GM23338 (cell line): ENCODE measurements around the gene ENTPD3. TPM values are rescaled to one million over a fixed set of nuclear protein-coding genes. Genes with fewer than 3 reads are reported as not detected.

Experiments
- ATAC-seq: fragments of 200-7000 bp; cut with Tn5 transposase; 3 replicates; pipeline ENCODE4 v1.9.1; 2020
- DNase-seq: peaks from one replicate; pipeline ENCODE4 v3.0.0-alpha.2; 2015; ENCODE audit warnings: low spot score
- H2AFZ ChIP-seq: fragments of 200-600 bp; sonication (generic); 2 replicates; pipeline ENCODE4 v1.8.0; 2016; ENCODE audit warnings: antibody characterized with exemption, mild to moderate bottlenecking, moderate library complexity
- H3F3A ChIP-seq: fragments of 200-600 bp; sonication (generic); replicated peaks from 2 replicates; pipeline ENCODE4 v1.8.0; 2017; ENCODE audit warnings: antibody characterized with exemption, mixed run types, low read depth
- H3K27ac ChIP-seq: fragments of 200-600 bp; sonication (generic); 2 replicates; pipeline ENCODE4 v1.6.1; 2016; ENCODE audit warnings: low read depth
- H3K27me3 ChIP-seq: fragments of 200-600 bp; sonication (generic); 2 replicates; pipeline ENCODE4 v1.8.0; 2016; ENCODE audit warnings: mild to moderate bottlenecking, mixed run types, moderate library complexity; ENCODE audit not compliant: insufficient read depth
- H3K36me3 ChIP-seq: fragments of 200-600 bp; sonication (generic); 2 replicates; pipeline ENCODE4 v1.8.0; 2016; ENCODE audit warnings: mild to moderate bottlenecking; ENCODE audit not compliant: insufficient read depth
- H3K4me1 ChIP-seq: fragments of 200-600 bp; sonication (generic); 2 replicates; pipeline ENCODE4 v1.8.0; 2016; ENCODE audit warnings: mild to moderate bottlenecking, moderate library complexity; ENCODE audit not compliant: insufficient read depth
- H3K4me2 ChIP-seq: fragments of 200-600 bp; sonication (generic); 2 replicates; pipeline ENCODE4 v1.7.1; 2017; ENCODE audit warnings: mixed run types
- H3K4me3 ChIP-seq: fragments of 200-600 bp; sonication (generic); 2 replicates; pipeline ENCODE4 v1.6.1; 2016; ENCODE audit warnings: mixed run types
- H3K79me2 ChIP-seq: fragments of 200-600 bp; sonication (generic); replicated peaks from 2 replicates; pipeline ENCODE4 v1.8.0; 2017; ENCODE audit warnings: mild to moderate bottlenecking; ENCODE audit not compliant: insufficient read depth
- H3K9me2 ChIP-seq: fragments of 200-600 bp; sonication (generic); 2 replicates; pipeline ENCODE4 v1.8.0; 2017; ENCODE audit not compliant: insufficient read depth
- H4K20me1 ChIP-seq: fragments of 200-600 bp; sonication (generic); replicated peaks from 2 replicates; pipeline ENCODE4 v1.8.0; 2017; ENCODE audit warnings: mild to moderate bottlenecking; ENCODE audit not compliant: insufficient read depth
- H3K27ac Mint-ChIP-seq: 2 replicates; pipeline ENCODE4 v1.8.0; 2020; ENCODE audit warnings: inconsistent platforms, mild to moderate bottlenecking, moderate library complexity, mixed read lengths
- H3K27me3 Mint-ChIP-seq: 3 replicates; pipeline ENCODE4 v1.8.0; 2022; ENCODE audit warnings: low read depth, mild to moderate bottlenecking, moderate library complexity, mixed read lengths, inconsistent platforms; ENCODE audit not compliant: insufficient read depth, poor library complexity
- H3K36me3 Mint-ChIP-seq: 3 replicates; pipeline ENCODE4 v1.8.0; 2021; ENCODE audit warnings: low read depth, mild to moderate bottlenecking, inconsistent platforms, moderate library complexity, mixed read lengths
- H3K4me1 Mint-ChIP-seq: 3 replicates; pipeline ENCODE4 v1.8.0; 2020; ENCODE audit warnings: mild to moderate bottlenecking, inconsistent platforms, mixed read lengths
- H3K4me3 Mint-ChIP-seq: 3 replicates; pipeline ENCODE4 v1.8.0; 2021; ENCODE audit warnings: moderate library complexity, mild to moderate bottlenecking, inconsistent platforms, mixed read lengths
- H3K9me3 Mint-ChIP-seq: 3 replicates; pipeline ENCODE4 v1.8.0; 2020; ENCODE audit warnings: moderate library complexity, mild to moderate bottlenecking, inconsistent platforms, mixed read lengths
- EZH2 ChIP-seq: fragments of 200-600 bp; sonication (generic); IDR thresholded peaks from one replicate; pipeline ENCODE4 v1.8.0; 2017; ENCODE audit warnings: antibody characterized with exemption, mild to moderate bottlenecking, low read depth; ENCODE audit not compliant: unreplicated experiment
- EZH2phosphoT487 ChIP-seq: fragments of 200-600 bp; sonication (generic); IDR thresholded peaks from one replicate; pipeline ENCODE4 v1.8.1; 2018; ENCODE audit warnings: antibody characterized with exemption; ENCODE audit not compliant: unreplicated experiment
- JUNB ChIP-seq: IDR thresholded peaks from one replicate; pipeline ENCODE4 v1.6.1; 2016; ENCODE audit warnings: antibody characterized with exemption; ENCODE audit not compliant: unreplicated experiment
- polyA plus RNA-seq: library from polyadenylated mRNA; unstranded; fragments of >200 nt; fragmentation: Nextera tagmentation; extraction: Ambion mirVana; gene quantifications from 2 replicates; pipeline ENCODE4 v1.2.1, GENCODE V29; 2016
- total RNA-seq: library from RNA; depleted of rRNA; stranded (reverse); fragments of >200 nt; shearing (Covaris generic); gene quantifications from 2 replicates; pipeline ENCODE4 v1.2.3, GENCODE V29; 2014
- TF ChIP-seq, protein P1 (sequence below), 2 experiments: fragments of 200-600 bp in 1 of 2; sonication (generic) in 1 of 2; conservative IDR thresholded peaks; 2 replicates each; pipeline versions ENCODE4 v1.5.1 to v1.6.1; 2016 to 2017; ENCODE audit warnings: antibody characterized with exemption in 2 of 2, low read depth in 2 of 2, mild to moderate bottlenecking in 2 of 2, moderate library complexity in 1 of 2
- TF ChIP-seq, protein P2 (sequence below): IDR thresholded peaks from one replicate; pipeline ENCODE4 v1.6.1; 2018; ENCODE audit warnings: antibody characterized with exemption; ENCODE audit not compliant: unreplicated experiment

The ENTPD3 gene
- total and polyA plus RNA-seq, 2 experiments from 2014 or later, result 0.32 to 0.63 TPM

DNA sequence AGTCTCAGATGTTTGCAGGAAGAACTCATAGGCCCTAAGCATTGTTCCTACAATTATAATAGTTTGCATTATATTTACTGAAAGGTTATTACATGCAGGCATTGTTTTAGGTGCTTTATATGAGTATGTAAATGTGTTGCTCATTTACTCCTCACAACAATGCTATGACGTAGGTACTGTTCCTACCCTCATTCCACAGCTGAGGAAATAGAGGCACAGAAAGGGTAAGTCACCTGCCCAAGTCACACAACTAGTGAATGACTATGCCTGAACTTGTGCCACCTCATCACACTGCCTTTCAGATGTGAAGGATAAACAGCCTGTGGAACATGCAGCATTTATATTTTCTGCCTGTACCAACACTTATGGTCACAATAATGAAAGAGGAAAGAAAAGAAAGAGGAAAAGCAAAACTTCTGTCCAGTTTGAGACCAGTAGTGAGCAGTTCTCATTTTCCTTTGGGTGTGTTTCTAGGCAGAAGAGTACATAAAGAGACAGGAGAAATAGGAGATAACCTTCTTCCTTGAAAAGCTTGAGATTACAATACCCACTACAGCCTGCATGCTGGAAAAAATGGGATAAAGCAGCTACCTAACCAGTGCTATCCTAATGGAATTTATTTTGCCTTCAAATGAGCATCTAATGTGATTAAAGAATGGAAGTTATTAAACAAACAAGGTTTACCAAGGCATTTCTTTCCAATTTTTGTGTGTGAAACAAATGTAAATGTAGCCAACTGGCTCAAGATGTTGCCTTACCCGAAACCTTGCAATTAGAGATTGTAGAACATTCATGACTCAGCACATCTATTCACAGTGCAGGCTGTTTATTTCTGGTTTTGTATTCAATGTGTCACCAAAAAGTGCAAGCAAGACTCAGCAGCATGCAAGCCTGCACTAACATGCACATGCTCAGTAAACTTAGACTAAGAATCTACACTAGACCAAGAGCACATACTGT lies 20.5 kb upstream of the ENTPD3 start:
- peaks cover 12% of the 10 kb centered on the region; the same call in 1 of the 2 replicates for H3K4me1 ChIP-seq
- Mint-ChIP-seq H3K27me3 (no peaks in the 10 kb centered on the region), H3K36me3 (no peaks in the 10 kb centered on the region), H3K9me3 (no peaks in the 10 kb centered on the region), H3K27ac (peak overlapping the region; percentile 43; the same call in 1 of the 2 replicates), H3K4me1 (peaks cover 5% of the 10 kb centered on the region; the same call in 2 of the 3 replicates), H3K4me3 (no peak overlapping the region)
- no peaks in the 10 kb centered on the region for H4K20me1 ChIP-seq
- H3K4me2 ChIP-seq, result no peak overlapping the region
- no peaks in the 10 kb centered on the region for H3F3A ChIP-seq
- H3K27me3 ChIP-seq, result no peaks in the 10 kb centered on the region
- no peak overlapping the region for H3K4me3 ChIP-seq
- no peaks in the 10 kb centered on the region; the same call in 1 of the 2 replicates for H3K9me2 ChIP-seq
- TF ChIP-seq, protein P1, sequence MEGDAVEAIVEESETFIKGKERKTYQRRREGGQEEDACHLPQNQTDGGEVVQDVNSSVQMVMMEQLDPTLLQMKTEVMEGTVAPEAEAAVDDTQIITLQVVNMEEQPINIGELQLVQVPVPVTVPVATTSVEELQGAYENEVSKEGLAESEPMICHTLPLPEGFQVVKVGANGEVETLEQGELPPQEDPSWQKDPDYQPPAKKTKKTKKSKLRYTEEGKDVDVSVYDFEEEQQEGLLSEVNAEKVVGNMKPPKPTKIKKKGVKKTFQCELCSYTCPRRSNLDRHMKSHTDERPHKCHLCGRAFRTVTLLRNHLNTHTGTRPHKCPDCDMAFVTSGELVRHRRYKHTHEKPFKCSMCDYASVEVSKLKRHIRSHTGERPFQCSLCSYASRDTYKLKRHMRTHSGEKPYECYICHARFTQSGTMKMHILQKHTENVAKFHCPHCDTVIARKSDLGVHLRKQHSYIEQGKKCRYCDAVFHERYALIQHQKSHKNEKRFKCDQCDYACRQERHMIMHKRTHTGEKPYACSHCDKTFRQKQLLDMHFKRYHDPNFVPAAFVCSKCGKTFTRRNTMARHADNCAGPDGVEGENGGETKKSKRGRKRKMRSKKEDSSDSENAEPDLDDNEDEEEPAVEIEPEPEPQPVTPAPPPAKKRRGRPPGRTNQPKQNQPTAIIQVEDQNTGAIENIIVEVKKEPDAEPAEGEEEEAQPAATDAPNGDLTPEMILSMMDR (conservative IDR thresholded peaks at IDR 0.05; ENCODE audit: low read depth in 2 of 2), result no peak
- TF ChIP-seq, protein P2, sequence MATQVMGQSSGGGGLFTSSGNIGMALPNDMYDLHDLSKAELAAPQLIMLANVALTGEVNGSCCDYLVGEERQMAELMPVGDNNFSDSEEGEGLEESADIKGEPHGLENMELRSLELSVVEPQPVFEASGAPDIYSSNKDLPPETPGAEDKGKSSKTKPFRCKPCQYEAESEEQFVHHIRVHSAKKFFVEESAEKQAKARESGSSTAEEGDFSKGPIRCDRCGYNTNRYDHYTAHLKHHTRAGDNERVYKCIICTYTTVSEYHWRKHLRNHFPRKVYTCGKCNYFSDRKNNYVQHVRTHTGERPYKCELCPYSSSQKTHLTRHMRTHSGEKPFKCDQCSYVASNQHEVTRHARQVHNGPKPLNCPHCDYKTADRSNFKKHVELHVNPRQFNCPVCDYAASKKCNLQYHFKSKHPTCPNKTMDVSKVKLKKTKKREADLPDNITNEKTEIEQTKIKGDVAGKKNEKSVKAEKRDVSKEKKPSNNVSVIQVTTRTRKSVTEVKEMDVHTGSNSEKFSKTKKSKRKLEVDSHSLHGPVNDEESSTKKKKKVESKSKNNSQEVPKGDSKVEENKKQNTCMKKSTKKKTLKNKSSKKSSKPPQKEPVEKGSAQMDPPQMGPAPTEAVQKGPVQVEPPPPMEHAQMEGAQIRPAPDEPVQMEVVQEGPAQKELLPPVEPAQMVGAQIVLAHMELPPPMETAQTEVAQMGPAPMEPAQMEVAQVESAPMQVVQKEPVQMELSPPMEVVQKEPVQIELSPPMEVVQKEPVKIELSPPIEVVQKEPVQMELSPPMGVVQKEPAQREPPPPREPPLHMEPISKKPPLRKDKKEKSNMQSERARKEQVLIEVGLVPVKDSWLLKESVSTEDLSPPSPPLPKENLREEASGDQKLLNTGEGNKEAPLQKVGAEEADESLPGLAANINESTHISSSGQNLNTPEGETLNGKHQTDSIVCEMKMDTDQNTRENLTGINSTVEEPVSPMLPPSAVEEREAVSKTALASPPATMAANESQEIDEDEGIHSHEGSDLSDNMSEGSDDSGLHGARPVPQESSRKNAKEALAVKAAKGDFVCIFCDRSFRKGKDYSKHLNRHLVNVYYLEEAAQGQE, result no peak
- H3K27ac ChIP-seq, result no peak overlapping the region
- ATAC-seq (no peak), DNase-seq (no peak)
- 0 out of 2 replicates have a peak overlapping the region, but pooled peaks have one; percentile 6 for H2AFZ ChIP-seq
- no peaks in the 10 kb centered on the region for H3K36me3 ChIP-seq
- no peaks in the 10 kb centered on the region for H3K79me2 ChIP-seq

DNA sequence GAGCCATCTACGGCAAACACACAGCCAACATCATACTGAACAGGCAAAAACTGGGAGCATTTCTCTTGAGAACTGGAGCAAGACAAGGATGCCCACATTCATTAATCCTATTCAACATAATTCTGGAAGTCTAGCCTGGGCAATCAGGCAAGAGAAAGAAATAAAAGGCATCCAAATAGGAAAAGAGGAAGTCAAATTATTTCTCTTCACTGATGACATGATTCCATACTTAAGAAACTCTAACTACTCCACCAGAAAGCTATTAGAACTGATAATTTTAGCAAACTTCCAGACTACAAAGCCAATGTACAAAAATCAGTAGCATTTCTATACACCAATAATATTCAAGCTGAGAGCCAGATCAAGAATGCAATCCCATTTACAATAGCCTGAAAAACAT lies 17.3 kb upstream of the ENTPD3 start:
- Histone ChIP-seq H3K4me2 (no peak overlapping the region), H4K20me1 (no peaks in the 10 kb centered on the region), H3K27ac (no peak overlapping the region), H3K36me3 (no peaks in the 10 kb centered on the region), H3K79me2 (no peaks in the 10 kb centered on the region), H3K27me3 (no peaks in the 10 kb centered on the region), H3K4me1 (peaks cover 12% of the 10 kb centered on the region; the same call in 1 of the 2 replicates), H2AFZ (no peak overlapping the region), H3K4me3 (no peak overlapping the region), H3F3A (no peaks in the 10 kb centered on the region), H3K9me2 (no peaks in the 10 kb centered on the region; the same call in 1 of the 2 replicates)
- peaks cover 5% of the 10 kb centered on the region; the same call in 2 of the 3 replicates for H3K4me1 Mint-ChIP-seq
- no peaks in the 10 kb centered on the region for H3K36me3 Mint-ChIP-seq
- no peak overlapping the region for H3K27ac Mint-ChIP-seq
- no peaks in the 10 kb centered on the region for H3K27me3 Mint-ChIP-seq
- no peaks in the 10 kb centered on the region for H3K9me3 Mint-ChIP-seq
- no peak for ATAC-seq
- no peak overlapping the region for H3K4me3 Mint-ChIP-seq
- no peak for DNase-seq
- TF ChIP-seq EZH2phosphoT487 (no peak), JUNB (no peak), EZH2 (no peak)
- TF ChIP-seq, protein P1 (conservative IDR thresholded peaks at IDR 0.05; ENCODE audit: low read depth in 2 of 2), result no peak
